Activated naive CD4-positive, alpha-beta T cell treated with anti-CD3 and anti-CD28 coated beads, Interleukin-2, amount 10 ng/mL, durations not matched to agents 7 days and 5 days (primary cell): Measurements from ENCODE around the gene PEX1.
"Not testable (repeated sequence)": the region's sequence is repeated elsewhere in the genome, so short reads cannot be mapped to it uniquely, and the experiment has no call there.

Source experiments
- CTCF ChIA-PET: fragments of 350-600 bp; sonication (Branson Sonifier 250); formaldehyde crosslinking; loops from one replicate; lab custom pipeline; 2021; ENCODE audit warnings: antibody characterized with exemption; lab: Charles Lee
- DNase-seq: peaks from one replicate; pipeline ENCODE4 v3.0.0-alpha.2; 2020
- H3K27ac Mint-ChIP-seq: one replicate; pipeline ENCODE4 v1.8.0; 2021; ENCODE audit warnings: mild to moderate bottlenecking, moderate library complexity, mixed read lengths
- H3K27me3 Mint-ChIP-seq: one replicate; pipeline ENCODE4 v1.8.0; 2021; ENCODE audit warnings: mild to moderate bottlenecking, mixed read lengths
- H3K36me3 Mint-ChIP-seq: one replicate; pipeline ENCODE4 v1.8.0; 2021; ENCODE audit warnings: mixed read lengths
- H3K4me1 Mint-ChIP-seq: one replicate; pipeline ENCODE4 v1.8.0; 2021; ENCODE audit warnings: mixed read lengths
- H3K4me3 Mint-ChIP-seq: one replicate; pipeline ENCODE4 v1.8.0; 2021; ENCODE audit warnings: mild to moderate bottlenecking, moderate library complexity, mixed read lengths
- H3K9me3 Mint-ChIP-seq: one replicate; pipeline ENCODE4 v1.8.0; 2021; ENCODE audit warnings: mixed read lengths

PEX1 gene

GRCh38 chr7:92485974-92486373 lies 42.3 kb downstream of the PEX1 start:
- no peaks in the 10 kb centered on the region for H3K9me3 Mint-ChIP-seq
- no peak overlapping the region for H3K27ac Mint-ChIP-seq

GRCh38 chr7:92485267-92485892 lies 42.9 kb downstream of the PEX1 start:
- no peak for DNase-seq
- H3K27ac Mint-ChIP-seq: no peak overlapping the region
- CTCF ChIA-PET: no interaction called here
- no peaks in the 10 kb centered on the region for H3K4me1 Mint-ChIP-seq
- no peaks in the 10 kb centered on the region for H3K27me3 Mint-ChIP-seq
- peaks cover 13% of the 10 kb centered on the region for H3K36me3 Mint-ChIP-seq
- no peak overlapping the region for H3K4me3 Mint-ChIP-seq
- H3K9me3 Mint-ChIP-seq: no peaks in the 10 kb centered on the region

More at GRCh38 chr7:92485974-92486373, 42.3 kb downstream of the PEX1 start:
- Mint-ChIP-seq H3K27me3 (no peaks in the 10 kb centered on the region), H3K36me3 (peaks cover 15% of the 10 kb centered on the region), H3K4me3 (no peak overlapping the region), H3K4me1 (no peaks in the 10 kb centered on the region)
- DNase-seq: no peak
- CTCF ChIA-PET: no interaction called here

GRCh38 chr7:92484226-92484625 lies 44.1 kb downstream of the PEX1 start:
- DNase-seq, H3K4me1 Mint-ChIP-seq, H3K9me3 Mint-ChIP-seq, H3K4me3 Mint-ChIP-seq, H3K36me3 Mint-ChIP-seq, H3K27ac Mint-ChIP-seq, H3K27me3 Mint-ChIP-seq: not testable (repeated sequence)
- CTCF ChIA-PET: interaction anchor here (0.9 kb wide), 1 partner anchor 17 kb away, joined by 3 read pairs; no protein-coding TSS in a partner anchor

GRCh38 chr7:92483624-92484023 lies 44.7 kb downstream of the PEX1 start:
- DNase-seq, H3K9me3 Mint-ChIP-seq, H3K27ac Mint-ChIP-seq, H3K4me3 Mint-ChIP-seq, H3K4me1 Mint-ChIP-seq, H3K36me3 Mint-ChIP-seq, H3K27me3 Mint-ChIP-seq: not testable (repeated sequence)
- CTCF ChIA-PET: interaction anchor here (0.9 kb wide), 1 partner anchor 16 kb away, joined by 3 read pairs; no protein-coding TSS in a partner anchor

GRCh38 chr7:92479146-92479545 lies 49.2 kb downstream of the PEX1 start:
- DNase-seq, H3K27ac Mint-ChIP-seq, H3K36me3 Mint-ChIP-seq, H3K27me3 Mint-ChIP-seq, CTCF ChIA-PET, H3K4me3 Mint-ChIP-seq, H3K4me1 Mint-ChIP-seq, H3K9me3 Mint-ChIP-seq: not testable (repeated sequence)

- Mint-ChIP-seq H3K9me3 (no peaks in the 10 kb centered on the region), H3K27me3 (no peaks in the 10 kb centered on the region), H3K4me3 (no peak overlapping the region), H3K36me3 (no peaks in the 10 kb centered on the region), H3K4me1 (no peaks in the 10 kb centered on the region), H3K27ac (no peak overlapping the region)
- no peak for DNase-seq
- CTCF ChIA-PET: no interaction called here
Observed at GRCh38 chr7:92478711-92479110, 49.6 kb downstream of the PEX1 start.

- CTCF ChIA-PET: no interaction called here
- Mint-ChIP-seq H3K4me3 (no peak overlapping the region), H3K36me3 (no peaks in the 10 kb centered on the region)
Observed at GRCh38 chr7:92478095-92478494, 50.2 kb downstream of the PEX1 start.

GRCh38 chr7:92477681-92478080 lies 50.6 kb downstream of the PEX1 start, which contains the start of gene ERVW-1:
Gene ERVW-1, minus strand, starts transcription at chr7:92477946. Its CDS starts 7,565 bp downstream, at chr7:92470381.
- H3K4me1 Mint-ChIP-seq, H3K4me3 Mint-ChIP-seq, H3K27ac Mint-ChIP-seq, CTCF ChIA-PET, H3K36me3 Mint-ChIP-seq, H3K9me3 Mint-ChIP-seq, DNase-seq, H3K27me3 Mint-ChIP-seq: not testable (repeated sequence)

More at GRCh38 chr7:92478095-92478494, 50.2 kb downstream of the PEX1 start:
- Mint-ChIP-seq H3K27ac (no peak overlapping the region), H3K9me3 (no peaks in the 10 kb centered on the region), H3K4me1 (no peaks in the 10 kb centered on the region), H3K27me3 (no peaks in the 10 kb centered on the region)
- DNase-seq: no peak

- H3K27ac Mint-ChIP-seq, H3K9me3 Mint-ChIP-seq, CTCF ChIA-PET, H3K36me3 Mint-ChIP-seq, H3K4me1 Mint-ChIP-seq, DNase-seq, H3K27me3 Mint-ChIP-seq, H3K4me3 Mint-ChIP-seq: not testable (repeated sequence)
Observed at GRCh38 chr7:92475851-92476590, 52.3 kb downstream of the PEX1 start.

GRCh38 chr7:92475261-92475770 lies 53.0 kb downstream of the PEX1 start:
- H3K9me3 Mint-ChIP-seq, CTCF ChIA-PET, H3K36me3 Mint-ChIP-seq, H3K27me3 Mint-ChIP-seq, H3K27ac Mint-ChIP-seq, H3K4me3 Mint-ChIP-seq, H3K4me1 Mint-ChIP-seq, DNase-seq: not testable (repeated sequence)

- not testable (repeated sequence) for H3K27me3 Mint-ChIP-seq
Observed at GRCh38 chr7:92473989-92474388, 54.3 kb downstream of the PEX1 start.

GRCh38 chr7:92468589-92468988 lies 59.7 kb downstream of the PEX1 start:
- CTCF ChIA-PET, H3K27me3 Mint-ChIP-seq, DNase-seq, H3K36me3 Mint-ChIP-seq, H3K4me1 Mint-ChIP-seq, H3K4me3 Mint-ChIP-seq, H3K27ac Mint-ChIP-seq: not testable (repeated sequence)
- H3K9me3 Mint-ChIP-seq: peaks cover 15% of the 10 kb centered on the region

More at GRCh38 chr7:92473989-92474388, 54.3 kb downstream of the PEX1 start:
- H3K9me3 Mint-ChIP-seq, H3K27ac Mint-ChIP-seq, CTCF ChIA-PET, H3K4me3 Mint-ChIP-seq, H3K36me3 Mint-ChIP-seq, DNase-seq, H3K4me1 Mint-ChIP-seq: not testable (repeated sequence)

GRCh38 chr7:92466682-92467081 lies 61.6 kb downstream of the PEX1 start:
- Mint-ChIP-seq H3K27me3 (no peaks in the 10 kb centered on the region), H3K9me3 (peaks cover 15% of the 10 kb centered on the region), H3K27ac (no peak overlapping the region), H3K36me3 (no peaks in the 10 kb centered on the region), H3K4me3 (no peak overlapping the region), H3K4me1 (no peaks in the 10 kb centered on the region)
- CTCF ChIA-PET: no interaction called here
- DNase-seq: no peak

GRCh38 chr7:92464515-92464914 lies 63.8 kb downstream of the PEX1 start:
- H3K9me3 Mint-ChIP-seq: peaks cover 14% of the 10 kb centered on the region
- no peaks in the 10 kb centered on the region for H3K36me3 Mint-ChIP-seq
- H3K27ac Mint-ChIP-seq: no peak overlapping the region
- no peaks in the 10 kb centered on the region for H3K27me3 Mint-ChIP-seq
- H3K4me1 Mint-ChIP-seq: no peaks in the 10 kb centered on the region
- CTCF ChIA-PET: interaction anchor here (0.9 kb wide), 1 partner anchor 635 kb away, joined by 3 read pairs; no protein-coding TSS in a partner anchor
- no peak overlapping the region for H3K4me3 Mint-ChIP-seq
- DNase-seq: no peak

- CTCF ChIA-PET: interaction anchor here (2.6 to 3.1 kb wide), 2 partner anchors 12 to 39 kb away, joined by 10 to 11 read pairs; no protein-coding TSS in a partner anchor
- DNase-seq: no peak
- H3K9me3 Mint-ChIP-seq: no peaks in the 10 kb centered on the region
- no peak overlapping the region for H3K27ac Mint-ChIP-seq
- H3K4me1 Mint-ChIP-seq: no peaks in the 10 kb centered on the region
- no peaks in the 10 kb centered on the region for H3K36me3 Mint-ChIP-seq
- no peaks in the 10 kb centered on the region for H3K27me3 Mint-ChIP-seq
- H3K4me3 Mint-ChIP-seq: no peak overlapping the region
Observed at GRCh38 chr7:92462560-92462959, 65.8 kb downstream of the PEX1 start.
